Left lung (tissue), 10 donors: Measurements from ENCODE around the gene CSNK1D. TPM values are rescaled to one million over a fixed set of nuclear protein-coding genes. Genes with fewer than 3 reads are reported as not detected.

ENCODE experiments used
- ATAC-seq: fragments of 200-7000 bp; cut with Tn5 transposase; one replicate; pipeline ENCODE4 v1.9.1; 2020; ENCODE audit warnings: moderate library complexity
- DNase-seq, 4 donors: peaks; one replicate each; pipeline ENCODE4 v3.0.0-alpha.2; 2013 to 2020
- H3K27ac ChIP-seq, 2 donors: fragments of 200-600 bp; sonication (generic) in 1 of 2; one replicate each; pipeline versions ENCODE4 v1.5.0 to v1.8.0; 2020 to 2021
- H3K27me3 ChIP-seq, 2 donors: fragments of 200-600 bp; sonication (generic) in 1 of 2; one replicate each; pipeline versions ENCODE4 v1.5.0 to v1.8.0; 2020 to 2021
- H3K36me3 ChIP-seq, 2 donors: fragments of 200-600 bp; sonication (generic) in 1 of 2; one replicate each; pipeline versions ENCODE4 v1.5.0 to v1.8.0; 2020 to 2021
- H3K4me1 ChIP-seq, 2 donors: fragments of 200-600 bp; one replicate each; pipeline ENCODE4 v1.8.0; 2021
- H3K4me3 ChIP-seq, 2 donors: fragments of 200-600 bp; sonication (generic) in 1 of 2; one replicate each; pipeline versions ENCODE4 v1.5.0 to v1.8.0; 2020 to 2021; ENCODE audit warnings: mild to moderate bottlenecking in 1 of 2
- H3K9me3 ChIP-seq, 2 donors: fragments of 200-600 bp; sonication (generic) in 1 of 2; one replicate each; pipeline versions ENCODE4 v1.5.0 to v1.8.0; 2020 to 2021
- CTCF ChIP-seq, 2 donors: fragments of 200-600 bp; sonication (generic) in 1 of 2; IDR thresholded peaks; one replicate each; pipeline versions ENCODE4 v1.5.0 to v1.8.0; 2021; ENCODE audit warnings: antibody characterized with exemption in 2 of 2
- intact Hi-C, 2 donors: fragments of 100-400 bp; cut with DNase I; formaldehyde crosslinking; loops; one replicate each; pipeline versions ENCODE4 v1.11.2 to v1.14.2; 2022
- polyA plus RNA-seq, 6 donors: library from polyadenylated mRNA; unstranded; fragments of 120-200 nt; gene quantifications; one replicate each; pipeline ENCODE4 v1.2.1, GENCODE V29; 2013; ENCODE audit not compliant: insufficient read length in 6 of 6
- total RNA-seq, 2 donors: library from RNA; stranded (reverse); fragmentation: NEBNext Ultra II Directional; extraction: Animal tissue kit (Norgen Biotek cat#: 25700); gene quantifications; one replicate each; pipeline ENCODE4 v1.2.1, GENCODE V29; 2021
- donor health status: DM: no; HTN: yes; CAD: no.
- donor health status: DM: no; HTN: no; CAD: no.

CSNK1D gene
- total and polyA plus RNA-seq, 8 donors, result 101 to 160 (median 122) TPM

- H3K4me3 ChIP-seq, result peak overlapping the region in 1 of 2 donors; percentile 27
These were observed 41.5 kb upstream of the CSNK1D start for GRCh38 chr17:82314727-82315605.

GRCh38 chr17:82314012-82314726, 40.7 kb upstream of the CSNK1D start:
- Histone ChIP-seq H3K27me3 (peaks cover 22 to 77% of the 10 kb centered on the region in 2 donors), H3K4me1 (peaks cover 0 to 24% of the 10 kb centered on the region in 2 donors), H3K27ac (no peak overlapping the region), H3K9me3 (no peaks in the 10 kb centered on the region), H3K4me3 (no peak overlapping the region), H3K36me3 (no peaks in the 10 kb centered on the region)
- intact Hi-C loops, result no loop called here
- ATAC-seq (no peak), DNase-seq (peak in 1 of 4 donors; percentile 53)
- no peak for TF ChIP-seq CTCF (IDR thresholded peaks at IDR 0.05)

More at GRCh38 chr17:82314727-82315605, 41.5 kb upstream of the CSNK1D start:
- intact Hi-C loops, result no loop called here
- H3K4me1 ChIP-seq, result peaks cover 0 to 24% of the 10 kb centered on the region in 2 donors
- no peak for TF ChIP-seq CTCF (IDR thresholded peaks at IDR 0.05)
- no peaks in the 10 kb centered on the region for H3K9me3 ChIP-seq
- peak; percentile 8 for ATAC-seq
- peaks cover 22 to 69% of the 10 kb centered on the region in 2 donors for H3K27me3 ChIP-seq
- H3K36me3 ChIP-seq, result no peaks in the 10 kb centered on the region
- H3K27ac ChIP-seq, result no peak overlapping the region
- no peak for DNase-seq

GRCh38 chr17:82313195-82314011, 39.9 kb upstream of the CSNK1D start:
- Histone ChIP-seq H3K4me1 (peaks cover 0 to 24% of the 10 kb centered on the region in 2 donors), H3K27me3 (peaks cover 22 to 83% of the 10 kb centered on the region in 2 donors), H3K9me3 (no peaks in the 10 kb centered on the region), H3K36me3 (no peaks in the 10 kb centered on the region), H3K4me3 (no peak overlapping the region), H3K27ac (no peak overlapping the region)
- no peak for ATAC-seq
- DNase-seq, result peak in 1 of 4 donors; percentile 58
- TF ChIP-seq CTCF (IDR thresholded peaks at IDR 0.05), result no peak
- intact Hi-C loops, result no loop called here

- ATAC-seq, result no peak
- no peak for TF ChIP-seq CTCF (IDR thresholded peaks at IDR 0.05)
These were observed 38.5 kb upstream of the CSNK1D start for GRCh38 chr17:82311971-82312370.

More at GRCh38 chr17:82311971-82312370, 38.5 kb upstream of the CSNK1D start:
- Histone ChIP-seq H3K36me3 (no peaks in the 10 kb centered on the region), H3K4me1 (peaks cover 0 to 24% of the 10 kb centered on the region in 2 donors), H3K27ac (no peak overlapping the region), H3K4me3 (no peak overlapping the region), H3K27me3 (peaks cover 22 to 80% of the 10 kb centered on the region in 2 donors), H3K9me3 (no peaks in the 10 kb centered on the region)
- DNase-seq, result peak in 1 of 4 donors; percentile 54
- intact Hi-C loops, result no loop called here
